ENCODE measurements around the gene BEST2. TPM values are rescaled to one million over a fixed set of nuclear protein-coding genes. Genes with fewer than 3 reads are reported as not detected.

BEST2 gene
- total and polyA plus RNA-seq, 2 of the 4 experiments (the other 2 are of a cell fraction) = not detected

GRCh38 chr19:12730064-12730463 is 21.5 kb upstream of the BEST2 start:
- ATAC-seq (ENCODE audit: low read depth) (no peak), DNase-seq (no peak)
- H3K27ac ChIP-seq (ENCODE audit: insufficient read depth, low read length) = no peak overlapping the region
- no peak overlapping the region for H2AK9ac ChIP-seq (replicated peaks; ENCODE audit: low read depth, low read length, poor library complexity)
- no peak overlapping the region for H2BK15ac ChIP-seq (ENCODE audit: low read depth, low read length)
- H3K56ac ChIP-seq (ENCODE audit: extremely low read depth, insufficient read depth, low read length) = no peak overlapping the region
- H3K4me2 ChIP-seq (ENCODE audit: low read depth, low read length) = no peak overlapping the region
- no peak overlapping the region for H2AFZ ChIP-seq (replicated peaks; ENCODE audit: low read length, poor library complexity)
- BruUV-seq (replicated peaks) = no TSS peak
- H2BK120ac ChIP-seq (ENCODE audit: low read depth, low read length) = no peak overlapping the region
- no peak overlapping the region for H3K23ac ChIP-seq (ENCODE audit: low read depth, low read length)
- H3K36me3 ChIP-seq (ENCODE audit: control insufficient read depth, insufficient read depth, low read length) = peaks cover 36% of the 10 kb centered on the region
- no peak overlapping the region for H4K8ac ChIP-seq (ENCODE audit: low read depth in 2 of 2, low read length in 2 of 2)
- H2BK5ac ChIP-seq (ENCODE audit: low read depth, low read length, poor library complexity, severe bottlenecking) = no peak overlapping the region
- H3K14ac ChIP-seq (replicated peaks; ENCODE audit: low read depth, low read length) = no peak overlapping the region
- peaks cover 4 to 41% of the 10 kb centered on the region in 2 experiments; a peak in 3 of 4 replicates for H3K79me1 ChIP-seq (ENCODE audit: low read depth in 1 of 2, low read length in 2 of 2)
- H4K20me1 ChIP-seq (ENCODE audit: insufficient read depth, low read length) = peaks cover 39% of the 10 kb centered on the region
- in situ Hi-C loops (cut with MboI; ENCODE audit: low sequenced_read_pairs) = no loop called here
- no peak for TF ChIP-seq CTCF (conservative IDR thresholded peaks at IDR 0.05; ENCODE audit: low read depth, low read length)
- H4K5ac ChIP-seq (ENCODE audit: low read depth, low read length) = no peak overlapping the region
- H3K9ac ChIP-seq (ENCODE audit: low read depth, low read length) = no peak overlapping the region
- H3K9me3 ChIP-seq (ENCODE audit: control insufficient read depth, insufficient read depth, low read length) = no peaks in the 10 kb centered on the region
- no peak overlapping the region for H3K4me3 ChIP-seq (ENCODE audit: insufficient read depth, low read depth, low read length)
- whole genome bisulfite sequencing, 2 experiments (ENCODE audit: extremely low coverage in 2 of 2, insufficient read length in 1 of 2) = no CpG with 5 or more reads among the region's 3 CpGs
- H3K27me3 ChIP-seq (ENCODE audit: control insufficient read depth, insufficient read depth, low read length) = no peaks in the 10 kb centered on the region
- CTCF ChIA-PET = no interaction called here
- peaks cover 4% of the 10 kb centered on the region; the same call in 1 of the 2 replicates for H3K9me1 ChIP-seq (ENCODE audit: insufficient read depth, low read length)
- intact Hi-C loops (cut with micrococcal nuclease) = no loop called here
- H3K4me1 ChIP-seq (ENCODE audit: control insufficient read depth, insufficient read depth, low read length) = peaks cover 4% of the 10 kb centered on the region
- POLR2A ChIA-PET (ENCODE audit: unreplicated experiment) = no interaction called here
- dilution Hi-C loops (cut with HindIII; ENCODE audit: low sequenced_read_pairs, unreplicated experiment) = no loop called here
- no peak overlapping the region for H4K91ac ChIP-seq (ENCODE audit: insufficient read depth, low read depth, low read length)
- no peak overlapping the region for H2AK5ac ChIP-seq (ENCODE audit: low read depth, low read length)
- H3K4ac ChIP-seq (ENCODE audit: low read depth, low read length) = no peak overlapping the region
- H2BK20ac ChIP-seq (ENCODE audit: low read depth, low read length) = no peak overlapping the region
- no peak overlapping the region for H3K18ac ChIP-seq (ENCODE audit: low read depth, low read length)
